ENCODE measurements around the gene BCAT1.

BCAT1 gene

DNA sequence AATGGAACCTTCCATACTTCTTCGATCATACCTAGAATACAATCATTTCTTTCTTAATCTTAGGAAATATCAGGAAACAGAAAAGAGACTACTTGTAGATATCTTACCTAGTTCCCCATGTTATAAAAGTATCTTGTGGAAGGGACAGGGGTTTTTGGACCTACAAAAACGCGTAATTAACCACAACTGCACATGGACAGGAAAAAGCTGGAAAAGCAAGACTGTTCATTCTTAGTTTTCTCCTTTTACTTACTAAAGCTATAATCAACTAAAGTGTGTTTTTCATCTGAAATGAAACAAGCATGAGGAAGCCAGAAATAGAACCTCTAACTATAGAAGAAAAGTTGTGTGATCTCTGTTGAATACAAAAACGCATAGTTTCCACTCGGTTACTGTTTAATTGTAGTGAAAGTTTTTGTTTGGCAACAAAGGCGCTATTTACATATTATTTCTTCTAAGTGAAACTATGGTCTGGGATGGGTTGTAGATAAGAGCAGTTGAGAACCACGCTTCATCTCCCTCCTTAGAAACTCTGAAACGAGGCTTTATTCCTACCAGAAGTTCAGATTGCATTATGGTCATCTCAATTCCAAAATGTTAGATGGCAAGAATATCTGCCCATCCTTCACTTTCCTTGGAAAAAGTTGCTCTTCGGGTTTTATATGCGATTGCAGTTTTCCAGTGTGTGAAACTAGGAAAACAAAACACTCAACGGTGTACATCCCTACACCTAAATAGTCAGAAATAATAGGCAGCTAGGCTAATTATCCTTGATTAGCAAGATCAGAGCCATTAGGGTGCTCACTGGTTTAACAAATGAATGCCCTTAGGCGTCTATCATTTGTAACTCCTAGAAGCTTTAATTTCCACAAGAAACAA, 1.1 kb downstream of the BCAT1 start:
- no peak for ATAC-seq (ENCODE audit: low read depth)
- TF ChIP-seq, protein P1, sequence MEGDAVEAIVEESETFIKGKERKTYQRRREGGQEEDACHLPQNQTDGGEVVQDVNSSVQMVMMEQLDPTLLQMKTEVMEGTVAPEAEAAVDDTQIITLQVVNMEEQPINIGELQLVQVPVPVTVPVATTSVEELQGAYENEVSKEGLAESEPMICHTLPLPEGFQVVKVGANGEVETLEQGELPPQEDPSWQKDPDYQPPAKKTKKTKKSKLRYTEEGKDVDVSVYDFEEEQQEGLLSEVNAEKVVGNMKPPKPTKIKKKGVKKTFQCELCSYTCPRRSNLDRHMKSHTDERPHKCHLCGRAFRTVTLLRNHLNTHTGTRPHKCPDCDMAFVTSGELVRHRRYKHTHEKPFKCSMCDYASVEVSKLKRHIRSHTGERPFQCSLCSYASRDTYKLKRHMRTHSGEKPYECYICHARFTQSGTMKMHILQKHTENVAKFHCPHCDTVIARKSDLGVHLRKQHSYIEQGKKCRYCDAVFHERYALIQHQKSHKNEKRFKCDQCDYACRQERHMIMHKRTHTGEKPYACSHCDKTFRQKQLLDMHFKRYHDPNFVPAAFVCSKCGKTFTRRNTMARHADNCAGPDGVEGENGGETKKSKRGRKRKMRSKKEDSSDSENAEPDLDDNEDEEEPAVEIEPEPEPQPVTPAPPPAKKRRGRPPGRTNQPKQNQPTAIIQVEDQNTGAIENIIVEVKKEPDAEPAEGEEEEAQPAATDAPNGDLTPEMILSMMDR (IDR thresholded peaks at IDR 0.05; ENCODE audit: poor library complexity, severe bottlenecking) = no peak
- Histone ChIP-seq H3K4me3 (ENCODE audit: severe bottlenecking) (no peak overlapping the region), H3K9me3 (ENCODE audit: severe bottlenecking) (no peaks in the 10 kb centered on the region), H3K27ac (ENCODE audit: poor library complexity, severe bottlenecking) (no peak overlapping the region), H3K4me1 (ENCODE audit: insufficient read depth, poor library complexity, severe bottlenecking) (no peaks in the 10 kb centered on the region), H3K27me3 (ENCODE audit: insufficient read depth, poor library complexity, severe bottlenecking) (no peaks in the 10 kb centered on the region), H3K36me3 (ENCODE audit: low read depth) (no peaks in the 10 kb centered on the region)
- DNase-seq (ENCODE audit: low spot score) = no peak

DNA sequence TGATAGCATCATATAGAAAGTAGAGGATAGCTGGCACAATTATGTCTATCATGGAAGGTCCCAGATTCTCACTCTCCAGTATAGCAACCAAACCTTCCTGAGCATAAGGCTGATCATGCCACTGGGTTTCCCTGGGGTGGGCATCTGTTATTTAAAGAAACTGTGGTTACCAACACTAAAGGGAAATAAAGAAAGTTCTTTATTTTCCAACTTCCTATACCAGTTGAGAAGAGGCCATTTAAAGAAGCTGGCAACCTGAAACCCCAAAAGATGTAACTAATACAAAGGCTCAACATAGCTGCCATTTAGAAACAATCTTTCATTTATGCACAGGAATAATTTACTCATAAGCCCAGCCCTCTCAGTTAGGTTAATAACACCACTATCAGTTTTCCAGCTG, 3.1 kb downstream of the BCAT1 start:
- Histone ChIP-seq H3K4me3 (ENCODE audit: severe bottlenecking) (no peak overlapping the region), H3K27me3 (ENCODE audit: insufficient read depth, poor library complexity, severe bottlenecking) (no peaks in the 10 kb centered on the region), H3K9me3 (ENCODE audit: severe bottlenecking) (no peaks in the 10 kb centered on the region), H3K4me1 (ENCODE audit: insufficient read depth, poor library complexity, severe bottlenecking) (no peaks in the 10 kb centered on the region), H3K27ac (ENCODE audit: poor library complexity, severe bottlenecking) (no peak overlapping the region), H3K36me3 (ENCODE audit: low read depth) (no peaks in the 10 kb centered on the region)
- ATAC-seq (ENCODE audit: low read depth) = no peak
- no peak for DNase-seq (ENCODE audit: low spot score)
- TF ChIP-seq, protein P1 (IDR thresholded peaks at IDR 0.05; ENCODE audit: poor library complexity, severe bottlenecking) = no peak

DNA sequence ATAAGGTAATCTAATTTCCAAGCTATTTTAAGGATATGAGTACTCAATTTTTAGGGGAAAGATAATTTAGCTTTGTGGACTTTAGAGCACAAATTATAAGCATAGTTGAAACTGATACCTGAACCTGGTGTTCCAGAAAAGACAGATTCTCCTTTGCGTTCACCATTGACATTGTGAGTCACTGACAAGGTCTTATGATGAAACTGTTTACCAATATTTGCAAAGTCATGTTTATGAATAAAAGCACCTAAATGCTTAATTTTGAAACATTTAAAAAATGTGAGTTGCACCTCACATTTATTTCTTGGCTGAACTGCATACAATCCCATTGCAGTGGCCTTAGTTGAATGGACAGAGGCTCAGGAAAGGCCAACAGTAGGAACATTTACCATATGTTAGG, 3.9 kb downstream of the BCAT1 start:
- no peak for ATAC-seq (ENCODE audit: low read depth)
- DNase-seq (ENCODE audit: low spot score) = no peak
- H3K27ac ChIP-seq (ENCODE audit: poor library complexity, severe bottlenecking) = no peak overlapping the region
- no peaks in the 10 kb centered on the region for H3K4me1 ChIP-seq (ENCODE audit: insufficient read depth, poor library complexity, severe bottlenecking)
- no peak overlapping the region for H3K4me3 ChIP-seq (ENCODE audit: severe bottlenecking)
- H3K9me3 ChIP-seq (ENCODE audit: severe bottlenecking) = no peaks in the 10 kb centered on the region
- TF ChIP-seq, protein P1 (IDR thresholded peaks at IDR 0.05; ENCODE audit: poor library complexity, severe bottlenecking) = no peak
- no peaks in the 10 kb centered on the region for H3K36me3 ChIP-seq (ENCODE audit: low read depth)
- no peaks in the 10 kb centered on the region for H3K27me3 ChIP-seq (ENCODE audit: insufficient read depth, poor library complexity, severe bottlenecking)

DNA sequence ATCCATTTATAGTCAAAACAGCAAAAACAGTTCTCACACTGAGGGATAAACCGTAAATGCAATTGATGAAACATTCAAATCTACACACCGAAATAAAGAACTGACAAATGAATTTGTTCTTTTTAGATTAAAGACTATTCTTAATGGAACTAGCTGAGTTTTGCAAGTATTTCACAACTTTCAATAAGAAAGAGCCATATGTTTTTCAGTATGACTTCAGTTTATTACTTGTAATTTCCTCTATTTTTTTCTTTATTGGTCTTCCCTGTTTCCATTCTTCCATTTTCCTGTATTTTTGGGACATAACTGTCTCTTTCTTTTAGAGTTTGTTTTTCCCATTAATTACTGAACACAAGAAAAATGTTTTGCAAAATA, 4.3 kb downstream of the BCAT1 start:
- Histone ChIP-seq H3K36me3 (ENCODE audit: low read depth) (no peaks in the 10 kb centered on the region), H3K9me3 (ENCODE audit: severe bottlenecking) (no peaks in the 10 kb centered on the region), H3K4me3 (ENCODE audit: severe bottlenecking) (no peak overlapping the region), H3K27ac (ENCODE audit: poor library complexity, severe bottlenecking) (no peak overlapping the region), H3K27me3 (ENCODE audit: insufficient read depth, poor library complexity, severe bottlenecking) (no peaks in the 10 kb centered on the region), H3K4me1 (ENCODE audit: insufficient read depth, poor library complexity, severe bottlenecking) (no peaks in the 10 kb centered on the region)
- TF ChIP-seq, protein P1 (IDR thresholded peaks at IDR 0.05; ENCODE audit: poor library complexity, severe bottlenecking) = no peak
- DNase-seq (ENCODE audit: low spot score) (no peak), ATAC-seq (ENCODE audit: low read depth) (no peak)

DNA sequence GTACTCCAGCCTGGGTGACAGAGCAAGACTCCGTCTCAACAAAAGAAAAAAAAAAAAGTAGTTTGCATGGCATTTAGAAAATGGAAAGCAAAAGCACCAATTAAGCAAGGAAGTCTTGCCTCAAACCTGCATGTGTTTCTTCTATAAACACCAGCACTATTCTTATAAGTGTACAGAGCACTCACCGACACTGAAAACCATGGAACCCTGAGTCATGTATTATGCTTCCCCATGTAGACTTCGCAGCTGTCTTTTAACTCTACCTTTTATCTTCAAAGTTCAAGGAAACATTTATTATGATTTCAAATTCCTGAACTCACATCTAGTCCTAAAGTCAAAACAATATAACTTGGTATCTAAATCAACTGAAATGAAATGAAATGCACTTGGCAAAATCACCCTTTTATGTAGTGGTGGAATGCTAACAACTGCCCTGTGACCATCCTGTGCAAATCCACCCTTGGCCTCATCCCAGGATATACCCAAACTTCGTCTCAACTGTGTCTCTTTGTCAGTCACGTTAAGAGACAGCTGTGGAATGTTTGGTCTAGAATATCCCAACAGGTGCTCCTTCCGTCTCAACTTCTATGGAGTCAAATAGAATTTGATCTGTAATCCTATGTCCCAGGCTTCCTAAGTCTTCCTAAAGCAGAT, 4.8 kb downstream of the BCAT1 start:
- ATAC-seq (ENCODE audit: low read depth) (no peak), DNase-seq (ENCODE audit: low spot score) (no peak)
- Histone ChIP-seq H3K27ac (ENCODE audit: poor library complexity, severe bottlenecking) (no peak overlapping the region), H3K4me1 (ENCODE audit: insufficient read depth, poor library complexity, severe bottlenecking) (no peaks in the 10 kb centered on the region), H3K4me3 (ENCODE audit: severe bottlenecking) (no peak overlapping the region), H3K36me3 (ENCODE audit: low read depth) (no peaks in the 10 kb centered on the region), H3K9me3 (ENCODE audit: severe bottlenecking) (no peaks in the 10 kb centered on the region), H3K27me3 (ENCODE audit: insufficient read depth, poor library complexity, severe bottlenecking) (no peaks in the 10 kb centered on the region)
- TF ChIP-seq, protein P1 (IDR thresholded peaks at IDR 0.05; ENCODE audit: poor library complexity, severe bottlenecking) = no peak

All from RWPE2 (cell line).